ENCODE measurements around the gene CYP39A1.

The CYP39A1 gene, protein sequence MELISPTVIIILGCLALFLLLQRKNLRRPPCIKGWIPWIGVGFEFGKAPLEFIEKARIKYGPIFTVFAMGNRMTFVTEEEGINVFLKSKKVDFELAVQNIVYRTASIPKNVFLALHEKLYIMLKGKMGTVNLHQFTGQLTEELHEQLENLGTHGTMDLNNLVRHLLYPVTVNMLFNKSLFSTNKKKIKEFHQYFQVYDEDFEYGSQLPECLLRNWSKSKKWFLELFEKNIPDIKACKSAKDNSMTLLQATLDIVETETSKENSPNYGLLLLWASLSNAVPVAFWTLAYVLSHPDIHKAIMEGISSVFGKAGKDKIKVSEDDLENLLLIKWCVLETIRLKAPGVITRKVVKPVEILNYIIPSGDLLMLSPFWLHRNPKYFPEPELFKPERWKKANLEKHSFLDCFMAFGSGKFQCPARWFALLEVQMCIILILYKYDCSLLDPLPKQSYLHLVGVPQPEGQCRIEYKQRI

GRCh38 chr6:46652603-46653438, at the start of gene CYP39A1, which contains the start of gene SLC25A27:
Gene CYP39A1, minus strand, starts transcription at chr6:46652818. Its CDS starts 236 bp downstream, at chr6:46652582.
Gene SLC25A27, plus strand, starts transcription at chr6:46652975. Its CDS starts 218 bp downstream, at chr6:46653193.
- H3K36me3 ChIP-seq (ENCODE audit: control insufficient read depth, insufficient read depth, low read length): no peaks in the 10 kb centered on the region
- peak within 1 kb of the TSS; percentile 85 for H3K27ac ChIP-seq (ENCODE audit: low read depth, low read length)
- peaks cover 2% of the 10 kb centered on the region for H3K4me1 ChIP-seq (ENCODE audit: control insufficient read depth, insufficient read depth, low read length)
- peak within 1 kb of the TSS; percentile 57 for H3K9ac ChIP-seq (ENCODE audit: low read length)
- peak within 1 kb of the TSS; percentile 98 for H3K4me3 ChIP-seq (ENCODE audit: low read length)
- no peaks in the 10 kb centered on the region for H3K27me3 ChIP-seq (ENCODE audit: control insufficient read depth, insufficient read depth, low read length)

- Histone ChIP-seq H3K27ac (ENCODE audit: low read depth, low read length) (no peak overlapping the region), H3K9ac (ENCODE audit: low read length) (no peak overlapping the region), H3K4me1 (ENCODE audit: control insufficient read depth, insufficient read depth, low read length) (no peaks in the 10 kb centered on the region), H3K4me3 (ENCODE audit: low read length) (no peak overlapping the region), H3K36me3 (ENCODE audit: control insufficient read depth, insufficient read depth, low read length) (no peaks in the 10 kb centered on the region), H3K27me3 (ENCODE audit: control insufficient read depth, insufficient read depth, low read length) (no peaks in the 10 kb centered on the region)
Observed at GRCh38 chr6:46699970-46700369, 47.4 kb upstream of the CYP39A1 start.

DNA sequence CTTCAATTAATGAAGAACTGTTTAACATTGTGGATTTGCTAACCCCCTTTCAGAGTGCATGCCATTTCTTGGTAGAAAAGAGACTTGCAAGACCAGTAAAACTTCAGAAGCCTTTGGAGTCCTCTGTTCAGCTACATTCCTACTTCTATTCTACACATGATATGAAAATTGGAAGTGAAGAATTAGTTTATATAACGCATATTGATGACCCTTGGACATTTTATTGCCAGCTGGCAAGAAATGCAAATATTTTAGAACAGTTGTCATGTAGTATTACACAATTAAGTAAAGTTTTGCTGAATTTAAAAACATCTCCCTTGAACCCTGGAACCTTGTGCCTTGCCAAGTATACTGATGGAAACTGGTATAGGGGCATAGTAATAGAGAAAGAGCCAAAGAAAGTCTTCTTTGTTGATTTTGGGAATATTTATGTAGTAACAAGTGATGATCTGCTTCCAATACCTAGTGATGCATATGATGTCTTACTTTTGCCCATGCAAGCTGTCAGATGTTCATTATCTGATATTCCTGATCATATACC, 38.4 kb upstream of the CYP39A1 start:
- Histone ChIP-seq H3K4me1 (ENCODE audit: control insufficient read depth, insufficient read depth, low read length) (no peaks in the 10 kb centered on the region), H3K36me3 (ENCODE audit: control insufficient read depth, insufficient read depth, low read length) (no peaks in the 10 kb centered on the region), H3K9ac (ENCODE audit: low read length) (no peak overlapping the region), H3K4me3 (ENCODE audit: low read length) (no peak overlapping the region), H3K27ac (ENCODE audit: low read depth, low read length) (no peak overlapping the region), H3K27me3 (ENCODE audit: control insufficient read depth, insufficient read depth, low read length) (no peaks in the 10 kb centered on the region)

GRCh38 chr6:46690141-46690755, 37.6 kb upstream of the CYP39A1 start:
- H3K4me3 ChIP-seq (ENCODE audit: low read length): no peak overlapping the region
- no peaks in the 10 kb centered on the region for H3K27me3 ChIP-seq (ENCODE audit: control insufficient read depth, insufficient read depth, low read length)
- H3K36me3 ChIP-seq (ENCODE audit: control insufficient read depth, insufficient read depth, low read length): no peaks in the 10 kb centered on the region
- H3K9ac ChIP-seq (ENCODE audit: low read length): no peak overlapping the region
- H3K27ac ChIP-seq (ENCODE audit: low read depth, low read length): no peak overlapping the region
- H3K4me1 ChIP-seq (ENCODE audit: control insufficient read depth, insufficient read depth, low read length): no peaks in the 10 kb centered on the region

DNA sequence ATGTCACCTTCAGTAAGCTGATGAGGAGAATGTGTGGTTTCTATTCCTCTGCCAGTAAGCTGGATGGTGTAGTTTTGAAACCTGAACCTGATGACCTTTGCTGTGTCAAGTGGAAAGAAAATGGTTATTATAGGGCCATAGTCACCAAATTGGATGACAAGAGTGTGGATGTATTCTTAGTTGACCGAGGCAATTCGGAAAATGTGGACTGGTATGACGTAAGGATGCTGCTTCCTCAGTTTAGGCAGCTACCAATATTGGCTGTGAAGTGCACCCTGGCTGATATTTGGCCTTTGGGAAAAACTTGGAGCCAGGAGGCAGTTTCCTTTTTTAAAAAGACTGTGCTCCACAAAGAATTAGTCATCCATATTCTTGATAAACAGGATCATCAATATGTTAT, 37.0 kb upstream of the CYP39A1 start:
- H3K36me3 ChIP-seq (ENCODE audit: control insufficient read depth, insufficient read depth, low read length): no peaks in the 10 kb centered on the region
- H3K27me3 ChIP-seq (ENCODE audit: control insufficient read depth, insufficient read depth, low read length): no peaks in the 10 kb centered on the region
- no peaks in the 10 kb centered on the region for H3K4me1 ChIP-seq (ENCODE audit: control insufficient read depth, insufficient read depth, low read length)
- no peak overlapping the region for H3K27ac ChIP-seq (ENCODE audit: low read depth, low read length)
- H3K9ac ChIP-seq (ENCODE audit: low read length): no peak overlapping the region
- no peak overlapping the region for H3K4me3 ChIP-seq (ENCODE audit: low read length)

DNA sequence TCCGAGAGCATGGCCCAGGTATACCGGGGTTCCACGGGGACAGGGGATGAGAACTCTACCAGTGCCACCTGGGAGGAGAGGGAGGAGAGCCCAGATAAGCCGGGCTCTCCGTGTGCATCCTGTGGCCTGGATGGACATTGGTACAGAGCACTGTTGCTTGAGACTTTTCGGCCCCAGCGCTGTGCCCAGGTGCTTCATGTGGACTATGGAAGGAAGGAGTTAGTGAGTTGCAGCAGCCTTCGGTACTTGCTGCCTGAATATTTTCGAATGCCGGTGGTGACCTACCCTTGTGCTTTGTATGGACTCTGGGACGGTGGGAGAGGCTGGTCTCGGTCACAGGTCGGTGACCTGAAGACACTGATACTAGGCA, 36.3 kb upstream of the CYP39A1 start:
- Histone ChIP-seq H3K27me3 (ENCODE audit: control insufficient read depth, insufficient read depth, low read length) (no peaks in the 10 kb centered on the region), H3K9ac (ENCODE audit: low read length) (no peak overlapping the region)

GRCh38 chr6:46688117-46688965, 35.7 kb upstream of the CYP39A1 start:
- H3K36me3 ChIP-seq (ENCODE audit: control insufficient read depth, insufficient read depth, low read length): no peaks in the 10 kb centered on the region
- H3K4me1 ChIP-seq (ENCODE audit: control insufficient read depth, insufficient read depth, low read length): no peaks in the 10 kb centered on the region
- H3K27ac ChIP-seq (ENCODE audit: low read depth, low read length): no peak overlapping the region
- no peaks in the 10 kb centered on the region for H3K27me3 ChIP-seq (ENCODE audit: control insufficient read depth, insufficient read depth, low read length)
- no peak overlapping the region for H3K4me3 ChIP-seq (ENCODE audit: low read length)
- H3K9ac ChIP-seq (ENCODE audit: low read length): no peak overlapping the region

More for the DNA sequence above, 36.3 kb upstream of the CYP39A1 start:
- no peaks in the 10 kb centered on the region for H3K4me1 ChIP-seq (ENCODE audit: control insufficient read depth, insufficient read depth, low read length)
- H3K36me3 ChIP-seq (ENCODE audit: control insufficient read depth, insufficient read depth, low read length): no peaks in the 10 kb centered on the region
- H3K27ac ChIP-seq (ENCODE audit: low read depth, low read length): no peak overlapping the region
- no peak overlapping the region for H3K4me3 ChIP-seq (ENCODE audit: low read length)

DNA sequence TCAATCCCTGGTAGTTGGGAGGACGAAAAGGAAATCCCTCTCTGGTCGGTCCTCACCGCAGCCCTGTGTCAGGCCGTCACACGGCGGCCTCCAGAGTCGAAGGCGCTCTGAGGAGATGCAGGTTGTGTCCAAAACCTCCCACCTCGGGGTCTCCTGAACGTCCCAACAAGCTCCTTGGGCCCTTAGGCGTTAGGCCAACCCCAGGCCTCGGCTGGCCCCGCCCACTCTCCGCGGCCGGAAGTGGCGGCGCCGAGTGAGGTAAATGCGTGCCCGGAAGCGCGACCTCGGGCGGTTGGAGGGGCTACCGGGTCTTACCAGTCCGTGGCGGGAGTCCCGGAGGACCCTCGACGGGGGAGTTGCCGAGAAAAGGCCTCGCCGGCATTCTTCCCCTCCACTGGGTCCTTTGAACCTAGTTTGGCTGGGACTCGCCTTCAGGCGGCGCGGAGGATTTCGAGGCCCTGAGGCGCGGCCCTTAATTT, 35.0 kb upstream of the CYP39A1 start, which contains the start of gene TDRD6:
Gene TDRD6 (plus strand): TSS at position 267 of the 479 bp plus-strand sequence. CDS start 244 bp downstream, outside the sequence.
- Histone ChIP-seq H3K27ac (ENCODE audit: low read depth, low read length) (no peak within 1 kb of the TSS), H3K36me3 (ENCODE audit: control insufficient read depth, insufficient read depth, low read length) (no peaks in the 10 kb centered on the region), H3K4me3 (ENCODE audit: low read length) (no peak within 1 kb of the TSS), H3K9ac (ENCODE audit: low read length) (no peak within 1 kb of the TSS), H3K27me3 (ENCODE audit: control insufficient read depth, insufficient read depth, low read length) (no peaks in the 10 kb centered on the region), H3K4me1 (ENCODE audit: control insufficient read depth, insufficient read depth, low read length) (no peaks in the 10 kb centered on the region)

DNA sequence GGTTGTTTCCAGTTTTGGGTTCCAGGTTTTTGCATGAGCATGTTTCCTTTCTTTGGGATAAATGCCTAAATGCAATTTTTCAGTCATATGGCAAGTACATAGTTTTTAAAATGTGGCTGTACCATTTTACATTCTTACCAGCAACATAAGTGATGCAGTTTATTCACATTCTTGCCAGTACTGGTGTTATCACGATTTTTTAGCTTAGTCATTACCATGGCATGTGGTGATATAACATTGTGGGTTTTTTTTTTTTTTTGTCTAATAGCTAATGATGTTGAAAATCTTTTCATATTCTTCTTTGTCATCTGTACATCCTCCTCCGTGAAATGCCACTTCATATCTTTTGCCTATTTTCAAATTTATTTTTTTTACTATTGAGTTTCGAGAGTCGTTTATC, 32.2 kb upstream of the CYP39A1 start:
- Histone ChIP-seq H3K27ac (ENCODE audit: low read depth, low read length) (no peak overlapping the region), H3K9ac (ENCODE audit: low read length) (no peak overlapping the region), H3K27me3 (ENCODE audit: control insufficient read depth, insufficient read depth, low read length) (no peaks in the 10 kb centered on the region), H3K4me1 (ENCODE audit: control insufficient read depth, insufficient read depth, low read length) (no peaks in the 10 kb centered on the region), H3K4me3 (ENCODE audit: low read length) (no peak overlapping the region), H3K36me3 (ENCODE audit: control insufficient read depth, insufficient read depth, low read length) (no peaks in the 10 kb centered on the region)

DNA sequence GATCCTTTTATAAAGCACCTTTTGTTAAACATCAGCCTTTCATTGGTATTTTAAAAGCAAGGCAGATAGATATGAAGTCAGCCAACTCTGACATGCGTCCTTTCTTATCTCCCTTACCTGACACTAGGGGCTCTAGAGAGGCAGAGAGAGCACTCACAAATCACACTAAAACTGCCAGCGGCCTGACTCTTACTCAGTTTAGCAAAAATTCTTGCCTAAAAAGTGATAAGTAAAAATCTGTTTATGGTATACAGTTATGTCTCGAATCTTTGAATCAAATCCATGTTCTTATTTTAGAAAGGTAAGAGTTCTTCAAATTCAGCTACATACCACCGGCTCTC, 24.7 kb upstream of the CYP39A1 start:
- Histone ChIP-seq H3K9ac (ENCODE audit: low read length) (no peak overlapping the region), H3K4me1 (ENCODE audit: control insufficient read depth, insufficient read depth, low read length) (no peaks in the 10 kb centered on the region), H3K27me3 (ENCODE audit: control insufficient read depth, insufficient read depth, low read length) (no peaks in the 10 kb centered on the region), H3K27ac (ENCODE audit: low read depth, low read length) (no peak overlapping the region), H3K36me3 (ENCODE audit: control insufficient read depth, insufficient read depth, low read length) (no peaks in the 10 kb centered on the region), H3K4me3 (ENCODE audit: low read length) (no peak overlapping the region)

DNA sequence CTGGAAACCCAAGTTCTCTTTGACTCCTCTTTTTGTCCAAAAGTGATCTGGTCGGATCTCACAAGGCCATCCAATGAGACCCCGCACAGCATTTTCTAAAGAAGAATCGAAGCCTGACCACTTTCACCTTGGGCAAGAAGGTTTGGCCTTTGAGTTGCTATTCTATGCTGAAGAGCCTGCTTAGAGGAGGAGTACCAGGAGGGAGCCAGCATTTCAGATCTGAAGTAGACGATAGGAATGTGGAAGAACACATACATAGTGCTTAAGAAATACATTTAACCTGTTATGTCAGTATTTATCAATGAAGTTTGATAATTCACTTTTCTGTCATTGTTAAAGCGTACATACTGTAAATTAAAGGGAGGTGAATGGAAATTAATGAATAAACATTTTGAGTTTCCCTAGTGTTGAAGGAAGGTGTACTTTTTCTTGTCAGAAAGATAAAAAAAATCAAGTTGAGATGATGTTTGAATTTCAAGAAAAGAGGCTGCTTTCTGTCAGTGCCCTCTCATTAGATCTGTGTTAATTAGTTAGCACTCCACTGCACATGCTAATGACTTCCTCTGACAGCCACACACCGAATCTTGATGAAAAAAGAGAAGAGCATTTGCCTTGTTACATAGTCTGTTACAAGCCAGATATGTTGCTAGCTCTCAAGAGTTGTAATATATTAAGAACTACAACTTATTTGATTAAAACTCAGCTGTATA, 24.1 kb upstream of the CYP39A1 start:
- H3K9ac ChIP-seq (ENCODE audit: low read length): no peak overlapping the region
- no peak overlapping the region for H3K4me3 ChIP-seq (ENCODE audit: low read length)
- H3K36me3 ChIP-seq (ENCODE audit: control insufficient read depth, insufficient read depth, low read length): no peaks in the 10 kb centered on the region
- H3K27ac ChIP-seq (ENCODE audit: low read depth, low read length): no peak overlapping the region
- no peaks in the 10 kb centered on the region for H3K27me3 ChIP-seq (ENCODE audit: control insufficient read depth, insufficient read depth, low read length)
- no peaks in the 10 kb centered on the region for H3K4me1 ChIP-seq (ENCODE audit: control insufficient read depth, insufficient read depth, low read length)

All from rectal smooth muscle tissue (tissue), 1 donor.